HG03565 (cell line): Measurements from ENCODE around the gene PPP1R2B.
A peak's percentile ranks its signal among the peaks of the same experiment; 100 is the strongest.

Experiments used
- ATAC-seq: cut with Tn5 transposase; IDR thresholded peaks from one replicate; pipeline ENCODE4 v1.9.1; 2021; ENCODE audit warnings: mild to moderate bottlenecking, moderate library complexity; ENCODE audit not compliant: unreplicated experiment

PPP1R2B gene

DNA sequence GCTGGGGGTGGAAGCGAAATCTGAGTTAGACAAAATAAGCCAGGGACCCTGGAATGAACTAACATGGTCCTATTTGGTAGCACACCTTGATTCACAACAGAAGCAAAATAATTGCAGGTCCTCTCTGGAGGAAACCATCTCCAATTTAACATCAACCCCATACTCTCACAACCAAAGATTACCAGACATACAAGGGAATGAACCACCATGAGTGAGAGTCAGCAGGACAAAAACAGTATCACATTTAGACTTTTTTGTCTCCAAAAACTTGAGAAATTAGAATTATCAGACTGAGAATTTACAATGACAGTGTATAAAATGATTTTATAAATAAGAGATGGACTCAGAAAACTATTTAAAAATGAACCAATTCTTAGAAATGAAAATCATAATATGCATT lies 21.1 kb downstream of the PPP1R2B start:
- ATAC-seq = no peak

DNA sequence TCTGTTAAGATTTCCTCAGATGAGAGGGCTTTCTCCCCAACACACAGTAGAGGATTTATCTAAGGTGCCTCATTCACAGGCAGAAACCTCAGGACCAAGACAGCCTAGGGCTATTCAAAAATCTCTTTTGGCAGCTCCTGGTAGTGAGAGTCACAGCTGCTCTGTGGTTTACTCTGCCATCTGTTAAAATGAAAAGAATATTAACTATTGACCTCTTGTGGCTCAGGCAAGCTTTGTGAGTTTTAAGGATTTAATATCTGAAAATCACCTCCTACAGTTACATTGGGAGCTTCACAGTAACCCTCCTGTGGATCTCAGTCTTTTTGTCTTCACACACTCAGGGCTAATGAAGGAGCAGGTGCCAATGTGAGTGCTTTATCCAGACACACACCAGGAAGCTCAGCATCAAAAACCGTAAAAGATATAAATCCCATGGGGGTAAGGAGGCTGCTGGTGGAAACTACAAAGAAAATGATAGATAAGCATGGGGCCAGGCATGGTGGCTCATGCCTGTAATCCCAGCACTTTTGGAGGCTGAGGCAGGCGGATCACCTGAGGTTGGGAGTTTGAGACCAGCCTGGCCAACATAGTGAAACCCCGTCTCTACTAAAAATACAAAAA lies 29.7 kb downstream of the PPP1R2B start:
- ATAC-seq = peak; percentile 82

DNA sequence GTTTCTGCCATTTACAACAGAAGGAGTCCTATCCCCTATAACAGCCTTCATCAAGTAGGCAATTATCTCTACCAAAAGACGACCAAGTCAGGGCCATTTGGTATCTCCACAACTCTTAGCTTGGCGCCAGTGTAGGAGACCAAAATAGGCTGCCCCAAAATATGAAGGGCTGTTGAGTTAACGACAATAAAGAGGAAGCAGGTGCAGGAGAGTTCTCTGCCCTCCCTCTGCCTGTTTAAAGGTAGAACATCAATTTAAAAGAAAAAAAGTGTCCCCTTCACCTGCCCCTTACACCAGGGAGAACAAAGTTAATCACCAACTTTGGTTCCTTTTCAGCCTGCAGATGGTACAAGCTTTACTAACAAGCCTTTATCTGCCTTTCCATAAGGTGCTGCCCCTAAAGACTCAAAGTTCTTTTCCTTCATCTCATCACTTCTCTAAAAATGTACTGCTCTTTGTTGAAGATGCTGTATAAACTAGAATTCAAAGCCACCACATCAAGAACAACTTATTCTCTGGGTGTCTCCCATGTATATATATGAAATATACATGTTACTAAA lies 33.3 kb downstream of the PPP1R2B start:
- ATAC-seq = no peak

DNA sequence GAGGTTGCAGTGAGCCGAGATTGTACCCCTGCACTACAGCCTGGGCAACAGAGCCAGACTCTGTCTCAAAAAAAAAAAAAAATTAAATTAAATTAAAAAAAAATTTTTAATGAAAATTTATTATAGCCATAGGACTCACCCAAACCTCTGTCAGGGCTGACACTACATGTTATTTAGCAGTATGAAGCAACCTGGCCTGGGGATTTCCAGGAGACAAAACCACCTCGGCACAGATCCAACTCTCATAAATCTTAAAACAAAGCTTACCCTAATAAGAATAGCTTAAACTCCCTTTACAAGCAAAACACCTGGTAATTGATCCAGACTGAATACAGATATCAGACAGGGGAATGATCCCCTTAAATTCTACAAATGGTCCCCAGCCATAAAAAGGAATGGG lies 38.4 kb downstream of the PPP1R2B start:
- ATAC-seq = no peak

DNA sequence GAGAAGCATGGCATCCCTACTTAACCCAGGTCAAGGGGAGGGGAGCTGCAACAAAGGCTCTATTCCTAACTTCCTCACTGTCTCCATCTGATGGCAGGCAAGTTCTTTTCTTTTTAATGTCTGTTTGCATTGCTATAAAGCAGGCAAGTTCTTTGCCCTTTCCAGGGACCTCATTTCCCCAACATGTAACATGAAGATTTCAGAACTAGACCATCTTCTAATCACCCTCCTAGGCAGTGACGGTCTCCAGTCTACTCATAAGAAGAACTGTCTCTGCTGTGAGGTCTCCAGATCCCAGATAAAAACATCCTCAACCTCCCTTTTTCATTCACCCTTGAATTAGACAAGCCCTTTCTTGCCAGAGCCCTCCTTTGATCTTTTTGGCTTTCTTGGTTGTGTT lies 42.1 kb downstream of the PPP1R2B start:
- no peak for ATAC-seq

DNA sequence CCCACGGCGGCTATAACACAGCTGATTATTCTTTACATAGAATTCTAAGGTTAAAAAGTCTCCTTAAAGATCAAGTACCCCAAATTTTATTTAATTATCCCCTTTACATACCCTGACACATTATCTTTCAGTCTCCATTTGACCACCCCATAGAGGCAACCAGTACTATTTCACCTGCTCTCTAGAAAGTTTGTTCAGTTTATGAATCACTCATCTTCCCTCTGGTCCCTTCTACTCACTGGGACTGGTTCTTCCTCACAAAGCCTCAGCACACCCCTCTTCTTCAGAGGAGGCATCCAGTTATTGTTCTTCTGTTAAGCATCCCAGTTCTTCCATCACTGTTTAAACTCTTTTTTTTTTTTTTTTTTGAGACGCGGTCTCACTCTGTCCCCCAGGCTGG lies 42.8 kb downstream of the PPP1R2B start:
- no peak for ATAC-seq

DNA sequence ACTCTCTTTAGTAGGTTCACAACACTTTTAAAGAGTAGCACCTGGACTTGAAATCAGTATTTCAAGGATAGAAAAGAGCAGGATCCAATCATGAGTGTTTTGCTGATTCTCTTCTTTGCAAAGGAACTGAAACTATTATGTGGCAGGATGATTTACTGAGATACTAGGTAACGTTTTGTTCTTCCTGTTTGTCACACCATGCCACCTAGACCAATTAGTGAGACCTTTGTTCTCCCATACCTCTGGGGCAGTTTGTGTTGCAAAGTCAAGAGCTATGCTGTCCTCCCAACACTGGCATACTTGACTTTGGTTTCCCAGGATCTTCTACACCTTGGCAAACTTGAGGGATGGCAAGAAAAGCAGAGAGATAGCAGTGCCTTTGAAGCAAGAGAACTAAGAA lies 43.4 kb downstream of the PPP1R2B start:
- peak; percentile 62 for ATAC-seq

DNA sequence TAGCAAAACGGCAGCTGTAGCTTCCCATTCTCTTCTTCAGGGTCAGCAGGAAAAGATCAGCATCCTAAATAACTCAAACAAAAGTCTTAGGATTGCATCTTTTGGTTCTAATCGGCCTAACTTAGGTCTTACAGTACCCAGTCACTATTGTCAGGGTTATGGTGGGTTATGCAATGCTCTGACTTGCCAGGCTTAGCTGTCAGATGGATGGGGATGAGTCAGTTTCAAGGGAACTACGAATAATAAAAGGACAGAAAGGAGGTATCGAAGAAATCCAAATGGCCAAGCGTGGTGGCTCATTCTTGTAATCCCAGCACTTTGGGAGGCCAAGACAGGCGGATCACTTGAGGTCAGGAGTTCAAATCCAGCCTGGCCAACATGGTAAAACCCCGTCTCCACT lies 46.5 kb downstream of the PPP1R2B start:
- ATAC-seq = no peak
